Parathyroid adenoma (tissue), 2 donors: ENCODE results near the gene LCN2.

ENCODE experiments used
- H2AFZ ChIP-seq: fragments of 300-600 bp; sonication (generic); one replicate; pipeline ENCODE4 v1.7.0; 2017; ENCODE audit warnings: antibody characterized with exemption, mild to moderate bottlenecking
- H3K27ac ChIP-seq: fragments of 300-600 bp; sonication (generic); one replicate; pipeline ENCODE4 v1.7.0; 2017
- H3K27me3 ChIP-seq: fragments of 300-600 bp; sonication (generic); one replicate; pipeline ENCODE4 v1.7.0; 2017; ENCODE audit warnings: low read length; ENCODE audit not compliant: control insufficient read depth, insufficient read depth
- H3K36me3 ChIP-seq: fragments of 300-600 bp; sonication (generic); one replicate; pipeline ENCODE4 v1.7.0; 2017; ENCODE audit warnings: low read length; ENCODE audit not compliant: control insufficient read depth, insufficient read depth
- H3K4me1 ChIP-seq: fragments of 300-600 bp; sonication (generic); one replicate; pipeline ENCODE4 v1.7.0; 2017; ENCODE audit warnings: control low read depth
- H3K4me2 ChIP-seq: fragments of 300-600 bp; sonication (generic); one replicate; pipeline ENCODE4 v1.7.0; 2017; ENCODE audit warnings: low read length
- H3K4me3 ChIP-seq: fragments of 300-600 bp; sonication (generic); one replicate; pipeline ENCODE4 v1.7.0; 2017; ENCODE audit warnings: low read depth, low read length
- H3K79me2 ChIP-seq: fragments of 300-600 bp; sonication (generic); one replicate; pipeline ENCODE4 v1.7.0; 2017; ENCODE audit warnings: control low read depth
- H3K9ac ChIP-seq: fragments of 300-600 bp; sonication (generic); one replicate; pipeline ENCODE4 v1.7.0; 2017; ENCODE audit warnings: mild to moderate bottlenecking
- H3K9me3 ChIP-seq: fragments of 300-600 bp; sonication (generic); one replicate; pipeline ENCODE4 v1.7.0; 2017; ENCODE audit warnings: low read length; ENCODE audit not compliant: control insufficient read depth
- CTCF ChIP-seq: fragments of 300-600 bp; sonication (generic); IDR thresholded peaks from one replicate; pipeline ENCODE4 v1.7.0; 2017; ENCODE audit warnings: antibody characterized with exemption, mild to moderate bottlenecking
- donor health status: primary hyperparathyroidism.

LCN2 gene

GRCh38 chr9:128153947-128154695 lies 4.9 kb downstream of the LCN2 start:
- no peak overlapping the region for H3K4me2 ChIP-seq
- no peaks in the 10 kb centered on the region for H3K79me2 ChIP-seq
- H3K4me3 ChIP-seq, result no peak overlapping the region
- no peak overlapping the region for H3K9ac ChIP-seq
- H3K9me3 ChIP-seq, result no peaks in the 10 kb centered on the region
- H3K36me3 ChIP-seq, result no peaks in the 10 kb centered on the region
- no peak overlapping the region for H2AFZ ChIP-seq
- no peaks in the 10 kb centered on the region for H3K27me3 ChIP-seq
- no peaks in the 10 kb centered on the region for H3K4me1 ChIP-seq
- no peak for TF ChIP-seq CTCF
- H3K27ac ChIP-seq, result no peak overlapping the region

GRCh38 chr9:128155736-128156500 lies 6.7 kb downstream of the LCN2 start:
- no peaks in the 10 kb centered on the region for H3K4me1 ChIP-seq
- TF ChIP-seq CTCF, result no peak
- H3K27ac ChIP-seq, result no peak overlapping the region
- H3K9me3 ChIP-seq, result no peaks in the 10 kb centered on the region
- no peak overlapping the region for H2AFZ ChIP-seq
- no peaks in the 10 kb centered on the region for H3K36me3 ChIP-seq
- H3K9ac ChIP-seq, result no peak overlapping the region
- H3K27me3 ChIP-seq, result no peaks in the 10 kb centered on the region
- no peak overlapping the region for H3K4me3 ChIP-seq
- H3K4me2 ChIP-seq, result no peak overlapping the region
- H3K79me2 ChIP-seq, result no peaks in the 10 kb centered on the region

- H3K4me1 ChIP-seq, result no peaks in the 10 kb centered on the region
- H3K4me3 ChIP-seq, result peak overlapping the region; percentile 58
- TF ChIP-seq CTCF, result no peak
- peak overlapping the region; percentile 54 for H3K4me2 ChIP-seq
- H3K36me3 ChIP-seq, result no peaks in the 10 kb centered on the region
- H3K9me3 ChIP-seq, result no peaks in the 10 kb centered on the region
- no peak overlapping the region for H3K27ac ChIP-seq
- no peaks in the 10 kb centered on the region for H3K79me2 ChIP-seq
- H3K9ac ChIP-seq, result no peak overlapping the region
- H3K27me3 ChIP-seq, result no peaks in the 10 kb centered on the region
- peak overlapping the region; percentile 45 for H2AFZ ChIP-seq
Measured at GRCh38 chr9:128159522-128159783, 10.2 kb downstream of the LCN2 start.

GRCh38 chr9:128159784-128160602 lies 10.7 kb downstream of the LCN2 start, which contains the start of gene BBLN:
BBLN (plus strand) TSS chr9:128160265; CDS start chr9:128160408, 143 bp downstream.
- no peaks in the 10 kb centered on the region for H3K27me3 ChIP-seq
- no peaks in the 10 kb centered on the region for H3K36me3 ChIP-seq
- H3K4me1 ChIP-seq, result no peaks in the 10 kb centered on the region
- H3K4me3 ChIP-seq, result peak within 1 kb of the TSS; percentile 58
- H3K9ac ChIP-seq, result no peak within 1 kb of the TSS
- no peaks in the 10 kb centered on the region for H3K79me2 ChIP-seq
- no peak for TF ChIP-seq CTCF
- peak within 1 kb of the TSS; percentile 58 for H2AFZ ChIP-seq
- no peak within 1 kb of the TSS for H3K27ac ChIP-seq
- peak within 1 kb of the TSS; percentile 96 for H3K4me2 ChIP-seq
- no peaks in the 10 kb centered on the region for H3K9me3 ChIP-seq
